ENCODE data around the gene NKX2-2. TPM values are rescaled to one million over a fixed set of nuclear protein-coding genes. Genes with fewer than 3 reads are reported as not detected.

Gene NKX2-2
- polyA plus RNA-seq, 2 donors, result not detected

GRCh38 chr20:21510414-21511384 lies 3.2 kb downstream of the NKX2-2 start:
- H3K27ac ChIP-seq (ENCODE audit: low read depth in 2 of 2, low read length in 1 of 2), result no peak overlapping the region
- H3K4me1 ChIP-seq (ENCODE audit: control insufficient read depth in 2 of 2, insufficient read depth in 2 of 2, low read length in 1 of 2), result peaks cover 13 to 15% of the 10 kb centered on the region in 2 donors
- WGBS, 2 donors, result 15 to 23% methylated on average over 48 to 62 of the region's 62 CpGs
- peak overlapping the region in 1 of 2 donors; percentile 11 for H3K4me3 ChIP-seq (ENCODE audit: low read depth in 1 of 2, low read length in 2 of 2)
- H3K27me3 ChIP-seq (ENCODE audit: control insufficient read depth in 1 of 2, insufficient read depth in 2 of 2, low read length in 2 of 2), result peaks cover 32 to 78% of the 10 kb centered on the region in 2 donors
- H3K9me3 ChIP-seq (ENCODE audit: control insufficient read depth in 2 of 2, insufficient read depth in 1 of 2, low read depth in 1 of 2, low read length in 1 of 2), result peaks cover 0 to 10% of the 10 kb centered on the region in 2 donors
- no peaks in the 10 kb centered on the region for H3K36me3 ChIP-seq (ENCODE audit: control insufficient read depth in 2 of 2, insufficient read depth in 2 of 2, low read length in 1 of 2)

DNA sequence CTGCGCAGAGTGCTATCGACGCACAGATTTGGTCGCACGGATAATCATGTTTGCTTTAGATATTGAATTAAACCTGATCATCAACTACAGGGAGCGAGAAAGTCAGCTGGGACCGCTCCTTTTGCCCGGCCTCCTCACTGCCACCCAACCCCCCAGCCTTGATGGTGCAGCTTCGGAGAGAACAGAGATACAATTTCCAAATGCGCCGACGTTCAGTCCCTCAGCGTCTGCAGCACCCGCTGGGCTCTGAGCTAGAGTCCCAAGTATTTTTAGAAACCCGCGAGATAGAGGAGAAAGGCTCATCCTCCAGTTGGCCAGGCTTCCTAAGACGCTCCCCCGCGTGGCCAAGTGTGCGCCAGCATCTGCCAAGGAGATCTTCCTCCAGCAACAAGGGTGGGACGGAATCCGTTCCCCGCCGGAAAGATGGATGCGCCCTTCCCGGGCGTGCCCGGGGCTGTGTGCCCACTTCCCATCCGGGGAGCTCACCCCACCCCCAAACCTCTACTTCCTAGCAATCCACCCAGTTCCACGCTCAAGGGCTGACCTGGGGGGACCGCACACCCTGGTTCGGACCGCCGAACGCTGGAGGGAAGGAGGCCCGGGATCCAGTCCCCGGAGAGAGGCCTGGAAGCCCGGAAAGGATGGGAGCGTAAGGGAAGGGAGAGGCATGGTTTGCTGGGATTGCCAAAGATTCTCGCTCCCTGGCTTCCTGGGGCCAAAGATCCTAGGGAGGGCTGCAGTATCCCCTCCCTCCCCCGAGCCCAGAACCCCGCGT lies 4.1 kb downstream of the NKX2-2 start:
- H3K36me3 ChIP-seq (ENCODE audit: control insufficient read depth in 2 of 2, insufficient read depth in 2 of 2, low read length in 1 of 2), result no peaks in the 10 kb centered on the region
- H3K9me3 ChIP-seq (ENCODE audit: control insufficient read depth in 2 of 2, insufficient read depth in 1 of 2, low read depth in 1 of 2, low read length in 1 of 2), result peaks cover 0 to 10% of the 10 kb centered on the region in 2 donors
- peak overlapping the region in 1 of 2 donors; percentile 11 for H3K4me3 ChIP-seq (ENCODE audit: low read depth in 1 of 2, low read length in 2 of 2)
- peaks cover 11 to 17% of the 10 kb centered on the region in 2 donors for H3K4me1 ChIP-seq (ENCODE audit: control insufficient read depth in 2 of 2, insufficient read depth in 2 of 2, low read length in 1 of 2)
- H3K27me3 ChIP-seq (ENCODE audit: control insufficient read depth in 1 of 2, insufficient read depth in 2 of 2, low read length in 2 of 2), result peaks cover 26 to 72% of the 10 kb centered on the region in 2 donors
- H3K27ac ChIP-seq (ENCODE audit: low read depth in 2 of 2, low read length in 1 of 2), result no peak overlapping the region
- 4 to 8% methylated on average over 38 to 43 of the region's 43 CpGs for WGBS, 2 donors

DNA sequence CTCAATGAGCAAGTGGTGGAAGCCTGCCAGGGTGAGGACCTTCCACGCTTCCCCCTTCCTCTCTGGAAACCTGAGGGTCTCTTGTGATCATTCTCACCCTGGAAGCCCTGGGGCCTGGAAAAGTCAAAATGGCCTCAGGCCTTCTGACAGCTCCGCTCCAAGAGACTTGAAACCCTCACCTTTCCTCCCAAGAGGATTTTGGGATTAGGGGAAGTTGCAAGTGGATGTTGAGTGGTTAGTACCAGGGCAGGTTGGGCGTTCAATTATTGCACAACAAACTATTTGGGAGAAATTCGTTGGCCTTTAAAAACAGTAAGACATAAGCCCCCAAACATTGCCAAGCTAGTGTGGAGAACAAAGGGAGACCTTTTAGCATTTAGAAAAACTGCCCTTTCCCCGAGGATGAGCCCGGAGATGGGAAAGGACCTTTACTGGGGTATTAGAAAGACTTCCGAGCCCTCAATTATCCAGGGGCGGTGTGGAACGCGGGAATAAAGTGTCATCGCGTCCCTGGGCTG lies 4.7 kb downstream of the NKX2-2 start:
- Histone ChIP-seq H3K4me3 (ENCODE audit: low read depth in 1 of 2, low read length in 2 of 2) (no peak overlapping the region), H3K4me1 (ENCODE audit: control insufficient read depth in 2 of 2, insufficient read depth in 2 of 2, low read length in 1 of 2) (peaks cover 11 to 17% of the 10 kb centered on the region in 2 donors), H3K36me3 (ENCODE audit: control insufficient read depth in 2 of 2, insufficient read depth in 2 of 2, low read length in 1 of 2) (no peaks in the 10 kb centered on the region), H3K27me3 (ENCODE audit: control insufficient read depth in 1 of 2, insufficient read depth in 2 of 2, low read length in 2 of 2) (peaks cover 26 to 68% of the 10 kb centered on the region in 2 donors), H3K9me3 (ENCODE audit: control insufficient read depth in 2 of 2, insufficient read depth in 1 of 2, low read depth in 1 of 2, low read length in 1 of 2) (peaks cover 0 to 10% of the 10 kb centered on the region in 2 donors), H3K27ac (ENCODE audit: low read depth in 2 of 2, low read length in 1 of 2) (no peak overlapping the region)
- 10 to 15% methylated on average over 12 of the region's 12 CpGs for WGBS, 2 donors

DNA sequence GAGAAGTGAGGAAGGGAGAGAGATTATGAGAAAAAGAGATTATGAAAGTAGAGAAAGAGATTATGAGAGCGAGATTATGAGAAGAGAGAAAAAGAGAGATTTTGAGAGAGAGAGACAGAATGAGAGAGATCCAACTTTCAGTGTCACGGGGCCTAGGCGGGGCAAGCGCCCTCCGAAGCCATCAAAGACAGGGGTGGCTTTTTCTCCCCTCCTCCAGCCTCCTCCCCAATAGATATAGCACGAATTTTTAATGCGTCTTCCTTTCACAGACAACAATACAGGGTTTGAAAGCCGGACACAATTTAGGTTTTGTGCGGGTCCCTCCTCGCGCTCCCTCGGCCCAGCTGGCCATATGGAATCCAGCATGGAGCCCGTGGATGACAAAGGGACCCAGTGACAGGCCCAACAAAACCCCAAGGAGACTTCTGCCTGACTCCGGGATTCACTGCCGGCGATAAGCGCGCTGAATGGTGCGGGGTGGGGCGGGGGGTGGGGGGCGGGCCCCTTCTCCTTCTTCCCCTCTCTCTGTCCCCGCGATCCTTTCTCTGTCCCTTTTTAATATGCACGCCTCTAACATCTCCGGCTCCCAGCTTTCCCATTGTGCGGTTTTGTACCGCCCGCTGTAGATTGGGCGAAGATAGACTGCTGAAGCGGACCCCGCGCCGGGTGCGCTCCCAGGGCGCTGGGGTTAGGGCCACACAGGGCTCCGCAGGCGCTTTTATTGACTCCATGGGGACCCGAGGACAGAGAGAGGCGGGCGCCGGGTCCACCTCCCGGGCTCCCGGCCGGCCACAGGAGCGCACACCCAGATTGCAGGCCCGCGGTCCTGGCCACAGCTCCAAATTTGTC lies 5.4 kb downstream of the NKX2-2 start:
- Histone ChIP-seq H3K27me3 (ENCODE audit: control insufficient read depth in 1 of 2, insufficient read depth in 2 of 2, low read length in 2 of 2) (peaks cover 26 to 61% of the 10 kb centered on the region in 2 donors), H3K4me3 (ENCODE audit: low read depth in 1 of 2, low read length in 2 of 2) (no peak overlapping the region), H3K27ac (ENCODE audit: low read depth in 2 of 2, low read length in 1 of 2) (no peak overlapping the region), H3K4me1 (ENCODE audit: control insufficient read depth in 2 of 2, insufficient read depth in 2 of 2, low read length in 1 of 2) (peaks cover 11 to 17% of the 10 kb centered on the region in 2 donors), H3K9me3 (ENCODE audit: control insufficient read depth in 2 of 2, insufficient read depth in 1 of 2, low read depth in 1 of 2, low read length in 1 of 2) (peaks cover 0 to 10% of the 10 kb centered on the region in 2 donors), H3K36me3 (ENCODE audit: control insufficient read depth in 2 of 2, insufficient read depth in 2 of 2, low read length in 1 of 2) (no peaks in the 10 kb centered on the region)
- 8 to 11% methylated on average over 47 of the region's 47 CpGs for whole genome bisulfite sequencing, 2 donors

DNA sequence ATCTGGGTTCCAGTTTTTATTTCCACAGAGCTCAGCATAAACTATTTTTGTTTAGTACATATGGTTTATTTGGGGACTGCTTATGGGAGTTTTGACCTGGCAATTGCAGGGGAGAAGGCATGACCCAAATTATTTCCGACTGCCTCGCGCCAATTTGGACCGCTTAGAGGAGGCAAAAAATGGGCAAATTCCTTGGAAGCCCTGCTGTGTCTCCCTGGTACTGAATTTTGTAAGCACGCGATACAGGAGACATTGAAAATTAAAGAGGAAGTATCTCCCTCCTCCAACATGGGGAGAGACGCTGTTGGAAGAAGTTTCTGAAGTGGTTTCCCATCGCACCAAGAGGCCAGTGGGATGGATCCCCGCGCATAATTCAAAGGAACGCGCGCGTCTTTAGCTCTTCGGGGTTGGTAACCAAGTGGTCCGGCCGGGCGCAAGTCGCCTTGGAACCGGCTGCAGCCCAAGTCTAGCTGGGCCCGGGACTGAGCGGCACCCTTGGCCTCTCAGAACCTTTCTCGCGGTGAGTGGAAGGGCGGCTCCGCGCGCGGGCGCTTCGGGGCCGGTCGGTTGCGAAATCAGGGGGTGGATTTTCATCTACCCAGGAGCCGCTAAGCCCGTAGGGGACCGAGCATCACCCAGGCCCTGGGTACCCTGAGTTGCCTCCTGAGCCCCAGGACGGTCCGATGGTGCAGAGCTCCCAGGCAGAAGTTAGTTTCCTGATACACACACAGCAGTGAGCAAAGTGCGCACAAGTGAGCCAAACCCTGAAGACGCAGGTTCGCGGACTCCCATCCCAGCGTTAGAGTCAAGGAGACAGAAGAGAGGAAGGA lies 6.2 kb downstream of the NKX2-2 start:
- H3K36me3 ChIP-seq (ENCODE audit: control insufficient read depth in 2 of 2, insufficient read depth in 2 of 2, low read length in 1 of 2), result no peaks in the 10 kb centered on the region
- peaks cover 8 to 17% of the 10 kb centered on the region in 2 donors for H3K4me1 ChIP-seq (ENCODE audit: control insufficient read depth in 2 of 2, insufficient read depth in 2 of 2, low read length in 1 of 2)
- no peak overlapping the region for H3K4me3 ChIP-seq (ENCODE audit: low read depth in 1 of 2, low read length in 2 of 2)
- WGBS, 2 donors, result 11 to 22% methylated on average over 44 of the region's 44 CpGs
- no peak overlapping the region for H3K27ac ChIP-seq (ENCODE audit: low read depth in 2 of 2, low read length in 1 of 2)
- peaks cover 0 to 5% of the 10 kb centered on the region in 2 donors for H3K9me3 ChIP-seq (ENCODE audit: control insufficient read depth in 2 of 2, insufficient read depth in 1 of 2, low read depth in 1 of 2, low read length in 1 of 2)
- peaks cover 26 to 57% of the 10 kb centered on the region in 2 donors for H3K27me3 ChIP-seq (ENCODE audit: control insufficient read depth in 1 of 2, insufficient read depth in 2 of 2, low read length in 2 of 2)

- Histone ChIP-seq H3K4me1 (ENCODE audit: control insufficient read depth in 2 of 2, insufficient read depth in 2 of 2, low read length in 1 of 2) (peaks cover 6 to 9% of the 10 kb centered on the region in 2 donors), H3K27ac (ENCODE audit: low read depth in 2 of 2, low read length in 1 of 2) (no peak overlapping the region), H3K4me3 (ENCODE audit: low read depth in 1 of 2, low read length in 2 of 2) (peak overlapping the region; percentile 20 to 33), H3K9me3 (ENCODE audit: control insufficient read depth in 2 of 2, insufficient read depth in 1 of 2, low read depth in 1 of 2, low read length in 1 of 2) (no peaks in the 10 kb centered on the region), H3K36me3 (ENCODE audit: control insufficient read depth in 2 of 2, insufficient read depth in 2 of 2, low read length in 1 of 2) (no peaks in the 10 kb centered on the region), H3K27me3 (ENCODE audit: control insufficient read depth in 1 of 2, insufficient read depth in 2 of 2, low read length in 2 of 2) (peaks cover 20 to 44% of the 10 kb centered on the region in 2 donors)
- WGBS, 2 donors, result 6 to 8% methylated on average over 85 to 95 of the region's 95 CpGs
These were observed 7.9 kb downstream of the NKX2-2 start for GRCh38 chr20:21505810-21506530.

DNA sequence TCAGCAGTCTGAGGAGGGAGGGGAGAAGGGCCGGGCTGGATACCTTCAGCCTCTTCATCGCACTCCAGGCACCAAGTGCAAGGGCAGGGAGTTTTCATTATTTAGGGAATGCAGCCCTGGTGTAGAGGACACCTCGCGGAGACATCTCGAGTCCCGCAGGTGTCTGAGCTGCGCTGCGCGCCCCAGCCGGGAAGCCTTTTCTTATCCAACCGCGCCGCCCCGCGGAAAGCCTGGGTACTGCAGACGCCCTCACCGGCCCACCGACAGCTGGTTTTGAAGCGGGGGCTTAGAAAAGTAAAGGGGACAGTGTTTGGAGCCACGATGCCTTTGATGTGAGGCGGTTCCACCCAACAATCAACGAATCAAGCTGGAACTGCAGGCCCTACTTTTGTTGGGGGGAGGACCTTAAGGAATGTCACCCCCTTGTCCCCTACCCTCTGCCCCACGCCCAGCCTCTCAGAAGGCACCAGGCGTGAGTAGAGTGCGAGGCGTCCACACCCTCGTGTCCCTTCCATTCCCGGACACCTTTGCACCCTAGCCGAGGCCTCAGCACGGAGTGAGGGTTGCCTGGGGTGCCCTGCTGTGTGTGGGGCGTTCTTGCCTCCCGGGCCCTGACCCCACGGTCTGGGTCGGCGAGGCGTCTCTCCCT lies 8.6 kb downstream of the NKX2-2 start:
- Histone ChIP-seq H3K27me3 (ENCODE audit: control insufficient read depth in 1 of 2, insufficient read depth in 2 of 2, low read length in 2 of 2) (peaks cover 20 to 38% of the 10 kb centered on the region in 2 donors), H3K27ac (ENCODE audit: low read depth in 2 of 2, low read length in 1 of 2) (no peak overlapping the region), H3K36me3 (ENCODE audit: control insufficient read depth in 2 of 2, insufficient read depth in 2 of 2, low read length in 1 of 2) (no peaks in the 10 kb centered on the region), H3K4me1 (ENCODE audit: control insufficient read depth in 2 of 2, insufficient read depth in 2 of 2, low read length in 1 of 2) (peaks cover 6 to 8% of the 10 kb centered on the region in 2 donors), H3K9me3 (ENCODE audit: control insufficient read depth in 2 of 2, insufficient read depth in 1 of 2, low read depth in 1 of 2, low read length in 1 of 2) (no peaks in the 10 kb centered on the region), H3K4me3 (ENCODE audit: low read depth in 1 of 2, low read length in 2 of 2) (peak overlapping the region; percentile 20 to 33)
- 2 to 4% methylated on average over 36 of the region's 36 CpGs for WGBS, 2 donors

All from esophagus (tissue), 2 donors.